Renal pelvis (tissue), 4 donors: ENCODE measurements around the gene DNAJB4. TPM values are rescaled to one million over a fixed set of nuclear protein-coding genes. Genes with fewer than 3 reads are reported as not detected.
"Not testable (repeated sequence)": the region's sequence is repeated elsewhere in the genome, so short reads cannot be mapped to it uniquely, and the experiment has no call there.

Experiments
- DNase-seq: peaks from one replicate; pipeline ENCODE4 v3.0.0-alpha.2; 2013
- polyA plus RNA-seq, 3 donors: library from polyadenylated mRNA; unstranded; fragments of 120-200 nt; gene quantifications; one replicate each; pipeline ENCODE4 v1.2.1, GENCODE V29; 2013; ENCODE audit not compliant: insufficient read length in 3 of 3

DNAJB4 gene
- polyA plus RNA-seq, 3 donors = 28.6 to 38.1 (median 35.5) TPM

- DNase-seq = no peak
Observed at GRCh38 chr1:78060857-78061563, 56.3 kb downstream of the DNAJB4 start.

DNA sequence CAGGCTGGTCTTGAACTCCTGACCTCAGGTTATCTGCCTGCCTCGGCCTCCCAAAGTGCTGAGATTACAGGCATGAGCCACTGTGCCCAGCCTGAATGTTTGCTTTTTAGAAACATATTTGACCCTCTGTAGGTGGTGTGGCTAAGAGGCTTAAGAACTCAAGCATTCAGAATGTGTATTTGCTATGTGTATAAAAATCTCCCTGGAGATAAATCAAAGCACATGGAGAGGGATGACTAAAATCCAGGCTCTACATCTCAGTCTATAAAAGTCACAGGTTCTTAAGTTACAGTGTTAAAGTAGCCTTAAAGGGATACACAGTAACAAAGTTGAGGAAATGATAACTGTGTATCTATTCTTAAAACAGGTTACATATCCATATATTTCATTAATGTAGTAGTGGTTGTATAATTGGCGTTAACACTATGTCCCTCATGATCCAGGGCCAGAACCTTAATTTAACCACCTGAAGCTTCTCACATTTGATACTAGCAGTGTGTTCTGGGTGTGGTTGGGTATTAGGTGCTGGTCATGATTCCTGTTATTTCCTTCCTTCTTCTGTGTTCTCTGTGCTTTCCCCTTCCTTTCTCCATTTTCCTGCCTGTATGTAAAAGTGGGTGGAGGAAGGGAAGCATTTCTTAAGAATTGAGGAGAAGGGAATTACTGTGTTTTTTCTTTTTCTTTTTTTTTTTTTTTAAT is 57.2 kb downstream of the DNAJB4 start:
- no peak for DNase-seq

- DNase-seq = not testable (repeated sequence)
Observed at GRCh38 chr1:78064886-78065285, 60.1 kb downstream of the DNAJB4 start.

Other genes starting within 250 kb of the DNAJB4 start
- gene USP33, start 245.1 kb upstream of the DNAJB4 start, polyA plus RNA-seq = 100 to 1,000 TPM in 1 of 3 donors, 10 to 100 TPM in 2; 62.3 to 104 (median 91.4) TPM
- 10 to 100 TPM; 13.0 to 21.3 (median 20.7) TPM for gene MIGA1, start 225.3 kb upstream of the DNAJB4 start, polyA plus RNA-seq
- gene NEXN, start 116.3 kb upstream of the DNAJB4 start, polyA plus RNA-seq = 10 to 100 TPM in 2 of 3 donors, 1 to 10 TPM in 1; 8.0 to 13.6 (median 10.0) TPM
- gene FUBP1, start 25.9 kb upstream of the DNAJB4 start, polyA plus RNA-seq = 100 to 1,000 TPM; 280 to 364 (median 357) TPM
- gene GIPC2, start 41.0 kb downstream of the DNAJB4 start, polyA plus RNA-seq = 10 to 100 TPM; 15.4 to 18.9 (median 18.1) TPM